OCI-LY7 (cell line): ENCODE measurements around the gene STXBP6.

Experiments
- EZH2phosphoT487 ChIP-seq: fragments of 200-600 bp; sonication (generic); IDR thresholded peaks from 2 replicates; pipeline ENCODE4 v1.6.1; 2018; ENCODE audit warnings: low read depth, borderline replicate concordance, mild to moderate bottlenecking, mixed run types, antibody characterized with exemption, low read length, moderate library complexity, mixed read lengths
- TF ChIP-seq, protein P1 (sequence below): fragments of 200-600 bp; sonication (generic); conservative IDR thresholded peaks from 2 replicates; pipeline ENCODE4 v1.5.1; 2014; ENCODE audit warnings: mild to moderate bottlenecking, antibody characterized with exemption, low read length, moderate library complexity, mixed read lengths

DNA sequence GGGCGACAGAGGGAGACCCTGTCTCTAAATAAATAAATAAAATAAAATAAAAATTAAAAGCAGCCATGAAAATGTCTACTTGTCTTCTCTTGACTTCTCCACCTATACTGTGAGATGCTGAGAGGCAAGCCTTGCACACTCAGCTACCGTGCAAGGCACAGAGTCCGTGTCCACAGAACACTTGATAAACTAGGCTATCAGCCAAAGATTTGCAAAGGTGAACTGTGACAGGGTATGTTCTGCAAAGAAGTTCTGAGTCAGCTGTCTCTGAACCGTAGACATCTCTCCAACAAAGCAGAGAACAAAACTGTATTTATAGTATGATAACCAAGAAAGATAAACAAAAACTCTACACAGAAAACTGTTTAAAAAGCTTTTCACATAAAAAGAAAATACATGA is 35.5 kb downstream of the STXBP6 start:
- TF ChIP-seq, protein P1, sequence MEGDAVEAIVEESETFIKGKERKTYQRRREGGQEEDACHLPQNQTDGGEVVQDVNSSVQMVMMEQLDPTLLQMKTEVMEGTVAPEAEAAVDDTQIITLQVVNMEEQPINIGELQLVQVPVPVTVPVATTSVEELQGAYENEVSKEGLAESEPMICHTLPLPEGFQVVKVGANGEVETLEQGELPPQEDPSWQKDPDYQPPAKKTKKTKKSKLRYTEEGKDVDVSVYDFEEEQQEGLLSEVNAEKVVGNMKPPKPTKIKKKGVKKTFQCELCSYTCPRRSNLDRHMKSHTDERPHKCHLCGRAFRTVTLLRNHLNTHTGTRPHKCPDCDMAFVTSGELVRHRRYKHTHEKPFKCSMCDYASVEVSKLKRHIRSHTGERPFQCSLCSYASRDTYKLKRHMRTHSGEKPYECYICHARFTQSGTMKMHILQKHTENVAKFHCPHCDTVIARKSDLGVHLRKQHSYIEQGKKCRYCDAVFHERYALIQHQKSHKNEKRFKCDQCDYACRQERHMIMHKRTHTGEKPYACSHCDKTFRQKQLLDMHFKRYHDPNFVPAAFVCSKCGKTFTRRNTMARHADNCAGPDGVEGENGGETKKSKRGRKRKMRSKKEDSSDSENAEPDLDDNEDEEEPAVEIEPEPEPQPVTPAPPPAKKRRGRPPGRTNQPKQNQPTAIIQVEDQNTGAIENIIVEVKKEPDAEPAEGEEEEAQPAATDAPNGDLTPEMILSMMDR, result no peak
- TF ChIP-seq EZH2phosphoT487, result no peak
